GM19239 (cell line): ENCODE data around the gene EEFSEC.

Experiments
- DNase-seq: peaks from one replicate; pipeline ENCODE4 v3.0.0; 2011; ENCODE audit warnings: low spot score; ENCODE audit not compliant: insufficient read length
- FAIRE-seq: peaks from 2 replicates; lab custom pipeline; 2011; peaks lifted over from hg19 to GRCh38; lab: Jason Lieb, UNC

EEFSEC gene

DNA sequence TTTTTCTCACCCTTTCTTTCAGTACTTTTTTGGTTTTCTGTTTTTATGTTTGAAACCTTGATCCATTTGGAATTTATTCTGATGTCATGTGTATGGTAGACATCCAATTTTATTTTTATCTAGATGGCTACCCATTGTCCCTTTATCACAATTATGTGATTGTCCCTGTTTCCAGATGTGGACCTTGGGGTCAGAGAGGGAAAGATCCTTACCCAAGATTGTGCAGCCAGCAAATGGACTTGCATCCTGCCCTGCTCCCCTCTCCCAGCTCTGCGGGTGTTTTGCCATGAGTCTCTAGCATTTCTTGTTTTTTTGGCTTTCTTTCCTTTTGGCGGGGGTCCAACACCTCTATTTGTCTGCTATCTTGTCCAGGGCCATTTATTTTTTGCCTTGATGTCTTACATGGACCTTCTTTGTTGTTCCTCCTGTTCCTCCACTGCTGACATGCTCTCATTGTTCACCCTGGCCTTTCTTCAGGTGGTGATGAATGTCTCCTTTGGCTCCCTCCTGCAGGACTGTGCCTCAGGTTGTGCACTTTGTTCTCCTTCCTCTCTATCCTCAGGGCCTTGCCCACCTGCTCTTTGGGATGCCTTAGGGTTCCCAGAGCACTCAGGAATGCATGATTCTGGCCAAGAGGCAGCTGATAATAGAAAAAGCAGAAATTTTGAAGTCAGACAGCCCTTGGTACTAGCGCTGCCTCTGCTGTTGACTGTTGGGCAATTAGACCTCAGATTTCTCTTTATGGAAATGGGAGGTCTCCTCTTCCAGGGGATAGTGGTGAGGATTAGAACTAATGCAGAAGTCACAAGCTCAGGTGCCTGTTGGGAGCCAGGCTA, 84.3 kb downstream of the EEFSEC start:
- DNase-seq (no peak), FAIRE-seq (no peak)

DNA sequence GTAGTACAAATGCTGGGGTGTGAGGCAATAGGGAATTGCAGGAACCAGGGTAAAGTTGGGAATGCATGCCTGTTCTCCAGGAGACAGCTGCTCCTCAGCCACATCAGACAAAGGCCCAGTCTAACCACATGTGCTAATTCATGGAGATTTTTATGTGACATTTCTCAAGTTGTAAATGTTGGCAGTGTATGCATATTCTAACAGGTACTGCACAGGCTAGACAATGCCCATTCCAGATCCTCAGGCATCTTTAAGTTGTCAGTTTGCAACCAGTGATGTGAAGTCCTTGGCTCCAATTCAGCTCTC, 84.9 kb downstream of the EEFSEC start:
- no peak for DNase-seq
- FAIRE-seq, result no peak

- no peak for DNase-seq
- no peak for FAIRE-seq
These were observed 86.0 kb downstream of the EEFSEC start for GRCh38 chr3:128239304-128239703.

DNA sequence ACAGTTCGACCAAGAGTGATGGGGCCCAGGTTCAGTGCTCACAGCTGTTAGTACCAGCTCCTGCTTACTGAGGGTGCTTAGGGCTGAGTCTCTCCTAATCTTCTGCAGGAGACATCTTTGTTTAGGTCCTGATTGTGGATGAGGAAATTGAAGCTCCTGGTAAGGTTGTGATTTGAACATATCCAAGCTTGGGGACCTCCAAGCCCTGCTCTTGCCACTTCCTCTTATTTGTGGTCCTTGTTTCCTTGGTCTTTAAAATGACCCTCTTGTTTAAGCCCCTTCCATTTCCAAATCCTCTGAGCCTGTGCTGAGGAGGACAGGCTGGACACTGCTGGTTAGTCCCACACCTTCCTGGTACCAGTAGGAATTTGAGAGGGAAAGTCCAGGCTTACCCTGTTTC, 87.0 kb downstream of the EEFSEC start:
- FAIRE-seq (no peak), DNase-seq (no peak)

GRCh38 chr3:128241741-128242140, 88.5 kb downstream of the EEFSEC start:
- DNase-seq (no peak), FAIRE-seq (no peak)

GRCh38 chr3:128242818-128243601, 89.7 kb downstream of the EEFSEC start:
- DNase-seq (no peak), FAIRE-seq (no peak)

DNA sequence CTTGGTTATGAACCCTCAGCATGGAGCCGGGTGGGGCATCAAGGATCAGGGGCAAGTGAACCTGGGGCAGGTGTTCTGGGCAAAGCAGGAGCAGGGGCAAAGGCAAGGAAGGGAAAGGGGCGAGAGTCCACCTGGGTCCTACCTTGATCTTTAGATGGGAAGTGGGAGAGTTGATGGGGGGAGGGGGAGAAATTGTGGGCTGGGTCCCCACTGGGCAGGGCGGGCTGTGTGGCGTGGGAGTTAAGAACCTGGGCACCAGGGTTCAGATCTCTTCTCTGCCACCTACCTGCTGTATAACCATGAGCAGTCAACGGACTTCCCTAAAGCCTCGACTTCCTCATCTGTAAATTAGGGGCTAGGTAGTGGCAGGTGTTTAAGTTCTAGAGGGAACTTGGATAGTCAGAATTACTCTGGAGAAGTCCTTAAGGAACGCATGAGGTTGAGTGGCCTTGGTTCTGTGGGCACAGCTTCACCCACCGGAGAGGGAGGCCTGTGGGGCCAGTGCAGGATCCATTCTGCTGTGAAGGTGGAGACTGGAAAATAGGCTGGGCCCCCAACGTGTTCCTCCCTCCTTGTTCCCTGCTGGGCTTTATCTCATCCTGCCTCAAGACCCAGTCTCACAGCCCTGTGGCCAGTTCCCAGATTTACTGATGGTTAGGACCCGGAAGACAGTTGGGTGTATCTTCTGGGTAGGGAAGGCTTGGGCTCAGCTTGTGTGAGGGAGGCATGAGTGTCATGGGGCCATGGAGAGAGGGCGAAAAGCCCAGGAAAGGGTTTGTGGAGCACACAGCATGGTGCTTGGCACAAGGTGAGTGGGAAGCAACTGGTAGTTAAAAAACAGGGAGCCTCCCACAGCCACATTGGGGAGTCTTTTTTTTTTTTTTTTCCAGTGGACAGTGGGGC, 90.6 kb downstream of the EEFSEC start:
- DNase-seq, result no peak
- FAIRE-seq, result no peak

DNA sequence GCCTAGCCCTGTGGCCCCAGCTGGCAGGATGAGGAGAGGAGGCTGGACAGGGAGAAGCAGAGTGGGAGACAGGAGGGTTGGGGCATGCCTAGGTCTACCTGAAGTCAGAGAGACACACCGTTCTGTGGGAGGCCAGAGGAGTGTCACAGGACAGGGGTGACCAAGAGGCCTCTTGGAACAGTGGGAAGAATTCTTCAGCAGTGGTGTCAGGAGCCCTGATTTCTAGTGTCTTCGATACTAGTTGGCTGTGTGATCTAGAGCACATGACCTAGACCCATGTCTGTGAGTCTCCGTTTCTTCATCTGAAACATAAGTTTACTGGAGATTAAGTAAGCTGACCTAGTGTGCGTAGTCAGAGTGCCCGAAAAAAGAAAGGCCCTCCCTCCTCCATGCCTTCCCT, 92.2 kb downstream of the EEFSEC start:
- FAIRE-seq (no peak), DNase-seq (no peak)

- no peak for FAIRE-seq
- DNase-seq, result no peak
These were observed 94.6 kb downstream of the EEFSEC start for GRCh38 chr3:128247666-128248409.

- no peak for DNase-seq
- no peak for FAIRE-seq
These were observed 98.8 kb downstream of the EEFSEC start for GRCh38 chr3:128252083-128252482.

DNA sequence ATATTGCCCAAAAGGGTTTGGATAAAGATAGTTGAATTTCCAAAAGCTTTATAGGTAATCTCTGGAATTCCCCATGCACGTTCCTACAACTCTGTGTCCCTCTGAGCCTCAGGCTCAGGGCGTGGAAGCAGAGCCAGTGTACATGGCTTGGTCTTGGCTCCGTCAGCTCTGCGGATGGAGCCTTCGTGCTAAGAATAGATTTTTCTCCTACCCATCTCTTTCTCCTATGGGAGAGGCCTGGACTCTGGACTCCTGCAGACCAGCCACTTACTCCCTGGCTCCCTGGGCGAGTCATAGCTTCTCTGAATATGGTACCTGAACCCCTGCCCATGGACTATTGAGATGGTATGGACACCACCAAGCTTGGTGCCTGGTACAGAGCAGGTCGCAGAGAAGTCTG, 99.9 kb downstream of the EEFSEC start:
- no peak for DNase-seq
- no peak for FAIRE-seq

GRCh38 chr3:128254066-128254590, 100.8 kb downstream of the EEFSEC start:
- FAIRE-seq (no peak), DNase-seq (no peak)

DNA sequence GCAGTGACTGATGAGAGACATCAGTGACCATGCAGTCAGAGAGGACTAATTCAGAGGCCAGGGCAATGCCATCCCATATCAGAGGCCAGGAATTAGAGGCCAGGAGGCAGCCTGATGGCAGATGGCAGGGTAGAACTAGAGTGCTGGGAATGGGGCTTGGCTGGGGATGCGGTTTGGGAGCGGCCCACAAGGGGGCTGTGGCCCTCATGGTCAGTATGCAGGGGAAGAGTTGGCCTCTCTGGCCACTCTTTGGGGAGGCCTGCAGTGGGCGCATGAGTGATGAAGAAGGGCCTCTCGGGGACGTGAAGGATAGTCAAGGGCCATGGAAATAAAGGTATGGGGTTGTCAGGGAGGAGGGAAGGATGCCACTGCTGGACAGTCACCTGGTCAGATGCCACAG, 101.7 kb downstream of the EEFSEC start:
- DNase-seq, result no peak
- no peak for FAIRE-seq

DNA sequence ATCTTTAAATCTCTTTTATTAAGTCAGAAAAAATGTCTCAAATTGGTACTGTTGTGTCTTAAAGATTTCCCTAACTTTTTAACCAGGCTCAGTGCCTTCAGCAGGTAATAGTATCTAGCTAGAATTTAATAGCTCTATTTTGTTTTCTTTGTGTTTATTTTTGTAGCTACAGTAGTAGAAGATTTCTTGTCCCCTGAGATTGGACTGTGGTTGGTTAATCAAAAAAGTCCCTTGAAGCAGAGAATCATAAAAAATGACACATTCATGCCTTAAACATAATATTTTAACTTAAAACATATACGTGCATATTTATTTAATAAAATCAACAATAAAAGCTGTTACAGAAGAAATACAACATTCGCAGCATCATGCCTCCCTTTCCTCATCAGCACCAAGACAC, 102.8 kb downstream of the EEFSEC start:
- DNase-seq, result no peak
- no peak for FAIRE-seq

DNA sequence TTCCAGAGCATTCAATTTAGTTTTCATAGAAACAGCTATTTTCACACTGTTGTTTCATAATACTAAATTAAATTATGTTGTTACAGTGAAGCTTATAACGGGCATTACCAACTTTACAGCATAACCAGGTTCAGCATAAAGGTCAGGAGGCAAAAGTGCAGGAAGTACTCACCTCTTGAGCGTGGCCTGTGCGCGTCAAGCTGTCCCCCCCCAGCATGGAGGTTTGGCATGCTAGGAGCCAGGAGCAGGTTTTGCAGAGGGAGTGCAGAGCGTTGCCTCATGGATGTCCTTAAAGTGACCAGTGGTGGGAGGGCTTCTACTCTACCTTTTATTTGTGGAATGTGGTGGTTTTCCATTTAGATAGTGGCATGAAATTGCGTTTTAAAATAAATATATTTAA, 104.4 kb downstream of the EEFSEC start:
- FAIRE-seq (no peak), DNase-seq (no peak)

- FAIRE-seq (no peak), DNase-seq (no peak)
These were observed 107.0 kb downstream of the EEFSEC start for GRCh38 chr3:128260275-128260674.

- DNase-seq (no peak), FAIRE-seq (no peak)
These were observed 109.2 kb downstream of the EEFSEC start for GRCh38 chr3:128262457-128262856.

GRCh38 chr3:128263118-128263517, 109.8 kb downstream of the EEFSEC start:
- DNase-seq (no peak), FAIRE-seq (no peak)

GRCh38 chr3:128263946-128264345, 110.7 kb downstream of the EEFSEC start:
- FAIRE-seq (no peak), DNase-seq (no peak)

DNA sequence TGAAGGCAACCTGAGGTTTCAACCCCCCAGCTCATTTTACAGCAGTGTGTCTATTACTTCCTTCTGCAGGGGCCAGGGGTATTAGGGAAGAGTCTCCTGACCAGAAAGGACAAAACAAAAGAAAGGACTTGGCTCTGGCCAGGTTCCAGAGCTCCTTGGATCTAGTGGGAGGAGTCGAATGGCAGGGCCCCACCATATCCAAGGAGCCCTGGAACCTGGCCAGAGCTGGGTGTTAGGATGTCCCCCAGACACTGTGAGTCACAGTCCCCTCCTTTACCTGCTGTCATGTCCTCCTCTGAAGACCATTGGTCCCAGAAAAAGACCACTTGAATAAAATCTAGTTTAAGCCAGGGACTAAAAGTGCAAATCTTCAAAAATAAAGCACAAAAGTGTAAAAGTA, 113.2 kb downstream of the EEFSEC start:
- DNase-seq (no peak), FAIRE-seq (no peak)
